IPS-18a (cell line): ENCODE measurements around the gene IL22RA2.

ENCODE experiments used
- H3K27ac ChIP-seq: one replicate; pipeline ENCODE4 v1.5.1; 2013; ENCODE audit warnings: low read length
- H3K27me3 ChIP-seq: one replicate; pipeline ENCODE4 v1.6.1; 2013; ENCODE audit warnings: mild to moderate bottlenecking, low read length; ENCODE audit not compliant: control insufficient read depth, insufficient read depth
- H3K36me3 ChIP-seq: one replicate; pipeline ENCODE4 v1.6.1; 2013; ENCODE audit warnings: low read depth, low read length; ENCODE audit not compliant: control insufficient read depth
- H3K4me1 ChIP-seq: one replicate; pipeline ENCODE4 v1.6.1; 2013; ENCODE audit warnings: low read depth, low read length; ENCODE audit not compliant: control insufficient read depth
- H3K4me3 ChIP-seq: one replicate; pipeline ENCODE4 v1.5.1; 2013; ENCODE audit warnings: low read length
- H3K9ac ChIP-seq: one replicate; pipeline ENCODE4 v1.6.1; 2013; ENCODE audit warnings: mild to moderate bottlenecking, low read length, moderate library complexity
- H3K9me3 ChIP-seq: one replicate; pipeline ENCODE4 v1.6.1; 2013; ENCODE audit warnings: low read depth, low read length; ENCODE audit not compliant: control insufficient read depth

The IL22RA2 gene

GRCh38 chr6:137102050-137102848, 71.2 kb downstream of the IL22RA2 start:
- H3K9me3 ChIP-seq = no peaks in the 10 kb centered on the region
- peaks cover 8% of the 10 kb centered on the region for H3K4me1 ChIP-seq
- H3K4me3 ChIP-seq = no peak overlapping the region
- no peaks in the 10 kb centered on the region for H3K36me3 ChIP-seq
- no peak overlapping the region for H3K9ac ChIP-seq
- no peak overlapping the region for H3K27ac ChIP-seq
- H3K27me3 ChIP-seq = no peaks in the 10 kb centered on the region

GRCh38 chr6:137099689-137100403, 73.6 kb downstream of the IL22RA2 start:
- Histone ChIP-seq H3K4me1 (peaks cover 13% of the 10 kb centered on the region), H3K36me3 (no peaks in the 10 kb centered on the region), H3K9ac (no peak overlapping the region), H3K27ac (no peak overlapping the region), H3K9me3 (no peaks in the 10 kb centered on the region), H3K4me3 (no peak overlapping the region), H3K27me3 (no peaks in the 10 kb centered on the region)

- Histone ChIP-seq H3K4me3 (no peak overlapping the region), H3K9me3 (no peaks in the 10 kb centered on the region), H3K27ac (no peak overlapping the region), H3K4me1 (peaks cover 17% of the 10 kb centered on the region), H3K36me3 (no peaks in the 10 kb centered on the region), H3K9ac (no peak overlapping the region), H3K27me3 (no peaks in the 10 kb centered on the region)
Measured at GRCh38 chr6:137097526-137097925, 75.9 kb downstream of the IL22RA2 start.

- H3K36me3 ChIP-seq = no peaks in the 10 kb centered on the region
- no peak overlapping the region for H3K4me3 ChIP-seq
- no peaks in the 10 kb centered on the region for H3K27me3 ChIP-seq
- no peak overlapping the region for H3K9ac ChIP-seq
- no peak overlapping the region for H3K27ac ChIP-seq
- no peaks in the 10 kb centered on the region for H3K9me3 ChIP-seq
- peaks cover 17% of the 10 kb centered on the region for H3K4me1 ChIP-seq
Measured at GRCh38 chr6:137097057-137097456, 76.4 kb downstream of the IL22RA2 start.

- Histone ChIP-seq H3K9ac (no peak overlapping the region), H3K27me3 (no peaks in the 10 kb centered on the region), H3K9me3 (no peaks in the 10 kb centered on the region), H3K4me1 (peaks cover 17% of the 10 kb centered on the region), H3K27ac (no peak overlapping the region), H3K4me3 (no peak overlapping the region), H3K36me3 (no peaks in the 10 kb centered on the region)
Measured at GRCh38 chr6:137095651-137096238, 77.7 kb downstream of the IL22RA2 start.

- H3K9ac ChIP-seq = no peak overlapping the region
- H3K27me3 ChIP-seq = no peaks in the 10 kb centered on the region
- H3K9me3 ChIP-seq = no peaks in the 10 kb centered on the region
- H3K27ac ChIP-seq = no peak overlapping the region
- no peak overlapping the region for H3K4me3 ChIP-seq
- H3K36me3 ChIP-seq = no peaks in the 10 kb centered on the region
- H3K4me1 ChIP-seq = peaks cover 15% of the 10 kb centered on the region
Measured at GRCh38 chr6:137095093-137095492, 78.4 kb downstream of the IL22RA2 start.

GRCh38 chr6:137094411-137095008, 78.9 kb downstream of the IL22RA2 start:
- H3K4me1 ChIP-seq = peaks cover 9% of the 10 kb centered on the region
- no peaks in the 10 kb centered on the region for H3K9me3 ChIP-seq
- H3K27me3 ChIP-seq = no peaks in the 10 kb centered on the region
- no peak overlapping the region for H3K9ac ChIP-seq
- no peak overlapping the region for H3K27ac ChIP-seq
- no peaks in the 10 kb centered on the region for H3K36me3 ChIP-seq
- H3K4me3 ChIP-seq = no peak overlapping the region
